T-helper 2 cell treated with Interferon-gamma antibody and Interleukin-4, amounts not matched to agents 100 ng/mL and 5 ng/mL, for 36 hours (primary cell): Measurements from ENCODE around the gene SPATS2L. TPM values are rescaled to one million over a fixed set of nuclear protein-coding genes. Genes with fewer than 3 reads are reported as not detected.

Experiments used
- intact Hi-C: fragments of 100-400 bp; cut with micrococcal nuclease; formaldehyde crosslinking; loops from one replicate; pipeline ENCODE4 v1.15.1; 2023
- total RNA-seq: library from RNA; stranded (reverse); gene quantifications from 2 replicates; pipeline ENCODE4 v1.2.3, GENCODE V29; 2022

The SPATS2L gene
- total RNA-seq, 1 donor from 2014 or later, result 52.4 TPM

- intact Hi-C loops, result loop anchor here (2.0 kb wide), 1 partner anchor 29 kb away; no protein-coding TSS in a partner anchor
These were observed 99.3 kb downstream of the SPATS2L start for GRCh38 chr2:200405599-200406298.

DNA sequence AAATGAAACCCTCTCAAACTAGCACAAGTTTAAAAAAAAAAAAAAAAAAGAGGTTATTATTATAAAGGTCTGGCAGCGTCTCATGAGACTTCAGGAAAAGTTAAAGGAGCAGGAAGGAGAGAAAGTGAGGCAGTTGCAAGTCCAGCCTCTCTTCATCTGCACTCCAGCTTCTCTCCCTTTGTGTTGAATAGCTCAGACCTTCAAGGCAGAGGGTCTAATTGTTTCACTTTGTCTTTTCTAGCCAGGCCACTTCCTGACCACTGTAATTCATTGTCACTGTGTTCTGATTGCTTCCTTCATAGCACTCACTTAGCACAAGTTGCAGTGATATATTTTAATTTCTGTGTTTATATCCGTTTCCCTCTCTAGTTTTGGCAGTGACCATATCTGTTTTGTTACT lies 99.9 kb downstream of the SPATS2L start:
- intact Hi-C loops, result loop anchor here (2.0 kb wide), 1 partner anchor 30 kb away; no protein-coding TSS in a partner anchor

DNA sequence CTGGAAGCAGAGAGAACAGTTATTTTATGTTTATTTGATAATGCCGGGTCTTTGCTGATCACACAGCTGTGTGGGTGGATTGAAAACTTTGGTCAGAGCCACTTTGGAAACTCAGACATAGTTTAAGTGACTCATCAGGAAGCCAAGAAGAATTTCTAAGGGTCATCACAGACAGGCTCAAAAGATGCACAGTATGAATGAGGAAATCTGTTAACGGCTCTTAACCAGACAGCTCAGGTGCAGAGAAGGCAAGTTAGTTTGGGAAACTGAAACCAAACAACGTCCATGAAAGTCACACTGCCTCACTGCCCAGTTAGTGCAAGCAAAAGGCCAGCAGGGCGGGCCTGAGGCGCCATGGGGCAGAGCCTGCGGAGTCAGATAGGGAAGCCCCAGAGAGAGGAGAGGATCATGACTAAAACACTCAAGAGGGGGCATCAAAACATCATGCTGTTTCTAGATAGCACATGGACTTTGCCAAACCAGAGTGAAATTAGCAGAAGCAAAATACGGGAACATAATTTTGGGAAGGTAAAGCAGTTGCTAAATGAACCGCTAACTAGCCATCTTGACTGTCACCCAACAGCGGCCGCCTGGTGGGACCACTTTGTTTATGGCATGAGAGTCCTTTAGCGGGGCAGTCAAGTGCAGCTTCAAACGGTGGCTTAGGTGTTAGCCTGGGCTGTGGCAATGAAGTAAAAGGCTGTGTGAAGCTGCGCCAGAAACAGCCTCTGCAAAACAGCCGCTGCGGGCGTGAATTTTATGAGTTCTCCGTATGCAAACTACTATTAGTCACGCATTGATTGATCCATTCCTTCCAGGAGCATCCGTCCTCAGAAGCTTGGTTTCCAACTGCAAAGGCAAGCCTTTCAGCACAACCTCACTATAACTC lies 102.2 kb downstream of the SPATS2L start:
- intact Hi-C loops, result no loop called here

- intact Hi-C loops, result no loop called here
These were observed 105.3 kb downstream of the SPATS2L start for GRCh38 chr2:200411831-200412230.

DNA sequence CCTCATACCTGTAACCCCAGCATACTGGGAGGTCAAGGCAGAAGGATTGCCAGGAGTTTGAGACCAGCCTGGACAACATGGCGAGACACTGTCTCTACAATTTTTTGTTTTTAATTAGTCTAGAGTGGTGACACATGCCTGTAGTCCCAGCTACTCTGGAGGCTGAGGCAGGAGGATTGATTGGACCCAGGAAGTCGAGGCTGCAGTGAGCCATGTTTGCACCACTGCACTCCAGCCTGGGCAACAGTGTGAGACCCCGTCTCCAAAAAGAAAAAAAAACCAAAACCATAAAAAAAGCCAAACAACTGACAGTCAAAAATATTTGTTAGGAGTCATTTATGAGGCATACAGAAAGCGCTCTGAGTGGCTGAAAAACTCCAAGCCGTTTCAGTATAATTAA lies 107.9 kb downstream of the SPATS2L start:
- intact Hi-C loops, result no loop called here

- intact Hi-C loops, result no loop called here
These were observed 109.0 kb downstream of the SPATS2L start for GRCh38 chr2:200415455-200415854.

GRCh38 chr2:200416878-200417277 lies 110.4 kb downstream of the SPATS2L start:
- intact Hi-C loops, result no loop called here

DNA sequence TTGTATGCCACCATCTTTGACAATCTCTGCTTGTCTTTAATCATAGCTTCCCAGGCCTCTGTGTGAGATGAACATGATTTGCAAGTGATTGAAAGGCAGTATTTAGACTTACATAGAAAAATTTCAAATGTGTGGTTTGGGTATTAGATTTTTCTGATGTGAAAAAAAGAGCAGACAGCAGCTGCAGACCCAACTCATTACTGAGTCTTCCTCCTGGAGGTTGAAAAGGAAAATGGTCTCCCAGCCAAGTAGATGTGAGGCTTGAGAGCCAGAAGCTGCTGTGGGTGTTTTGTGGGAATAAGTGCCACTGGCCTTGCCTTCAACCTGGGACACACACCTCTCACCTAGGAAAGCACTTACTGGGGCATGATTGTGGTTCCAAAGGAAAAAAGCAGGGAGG lies 110.9 kb downstream of the SPATS2L start:
- intact Hi-C loops, result no loop called here

- intact Hi-C loops, result no loop called here
These were observed 111.9 kb downstream of the SPATS2L start for GRCh38 chr2:200418399-200418798.

- intact Hi-C loops, result no loop called here
These were observed 112.8 kb downstream of the SPATS2L start for GRCh38 chr2:200419325-200419724.

DNA sequence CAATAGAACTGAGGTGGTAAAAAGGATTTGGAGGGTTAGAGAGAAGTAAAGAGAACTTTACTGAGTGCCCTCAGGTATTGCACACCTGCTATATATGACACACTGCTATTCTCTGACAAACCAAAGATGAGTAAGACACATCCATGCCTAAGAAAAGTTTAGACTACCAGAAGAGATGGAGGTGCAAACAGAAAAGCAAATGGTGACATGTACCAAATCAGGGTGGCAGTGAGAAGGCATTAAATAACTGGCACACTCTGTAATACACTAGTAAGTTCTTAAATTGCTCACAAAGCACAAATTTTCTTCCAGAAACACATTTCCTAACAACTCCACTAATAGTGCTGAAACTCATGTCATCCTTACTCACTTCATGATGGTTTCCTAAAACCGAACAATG lies 114.8 kb downstream of the SPATS2L start:
- intact Hi-C loops, result no loop called here

DNA sequence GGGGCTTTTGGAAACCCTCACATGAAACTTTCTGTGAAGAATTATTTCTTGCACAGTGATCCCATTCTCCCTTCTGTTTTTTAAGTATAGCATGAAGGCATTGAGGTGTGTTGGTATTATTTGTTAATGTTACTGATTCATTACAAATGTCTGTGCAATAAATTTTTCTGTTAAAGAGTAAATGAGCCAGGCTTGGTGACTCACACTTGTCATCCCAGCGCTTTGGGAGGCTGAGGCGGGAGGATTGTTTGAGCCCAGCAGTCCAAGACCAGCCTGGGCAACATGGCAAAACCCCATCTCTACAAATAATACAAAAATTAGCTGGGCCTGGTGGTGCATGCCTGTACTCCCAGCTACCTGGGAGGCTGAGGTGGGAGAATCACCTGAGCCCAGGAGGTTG lies 115.6 kb downstream of the SPATS2L start:
- intact Hi-C loops, result no loop called here

DNA sequence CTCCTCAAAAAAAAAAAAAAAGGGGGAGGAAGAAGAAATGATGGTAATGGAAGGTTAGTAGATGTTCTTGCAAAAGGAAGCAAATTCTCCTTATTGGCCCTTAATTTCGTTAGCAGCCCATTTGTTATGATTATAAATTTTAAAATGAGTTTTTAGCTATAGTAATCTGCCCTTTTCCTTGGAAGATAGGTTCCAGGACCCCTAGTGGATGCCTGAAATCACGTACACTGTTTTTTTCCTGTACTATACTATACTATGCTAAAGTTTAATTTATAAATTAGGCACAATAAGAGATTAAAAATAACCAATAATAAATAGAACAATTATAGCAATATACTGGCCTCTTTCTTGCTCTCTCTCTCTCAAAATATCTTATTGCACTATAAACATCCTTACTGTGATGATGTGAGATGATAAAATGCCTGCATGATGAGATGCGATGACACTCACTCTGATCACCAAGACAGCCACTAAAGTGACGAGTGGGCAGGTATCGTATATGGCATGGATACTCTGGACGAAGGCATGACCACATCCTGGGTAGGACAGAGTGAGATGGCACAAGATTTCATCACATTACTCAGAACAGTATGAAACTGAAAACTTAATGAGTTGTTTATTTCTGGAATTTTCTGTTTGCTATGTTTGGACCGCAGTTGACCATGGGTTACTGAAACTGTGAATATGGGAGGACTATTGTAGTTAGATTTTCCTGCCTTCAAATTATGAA lies 116.2 kb downstream of the SPATS2L start:
- intact Hi-C loops, result no loop called here

GRCh38 chr2:200423541-200423940 lies 117.0 kb downstream of the SPATS2L start:
- intact Hi-C loops, result no loop called here

GRCh38 chr2:200425026-200425821 lies 118.7 kb downstream of the SPATS2L start:
- intact Hi-C loops, result no loop called here

GRCh38 chr2:200426754-200427153 lies 120.3 kb downstream of the SPATS2L start:
- intact Hi-C loops, result no loop called here

- intact Hi-C loops, result no loop called here
These were observed 122.6 kb downstream of the SPATS2L start for GRCh38 chr2:200428961-200429665.

- intact Hi-C loops, result no loop called here
These were observed 123.5 kb downstream of the SPATS2L start for GRCh38 chr2:200430017-200430416.

- intact Hi-C loops, result no loop called here
These were observed 125.7 kb downstream of the SPATS2L start for GRCh38 chr2:200431996-200432705.

GRCh38 chr2:200435379-200435778 lies 128.9 kb downstream of the SPATS2L start:
- intact Hi-C loops, result no loop called here
